Astrocyte (in vitro differentiated cells and primary cell): ENCODE measurements around the gene PDS5A. TPM values are rescaled to one million over a fixed set of nuclear protein-coding genes. Genes with fewer than 3 reads are reported as not detected.

Experiments
- DNase-seq: peaks from one replicate; pipeline ENCODE4 v3.0.0-alpha.2; 2010; ENCODE audit warnings: low read depth
- FAIRE-seq: peaks from 2 replicates; lab custom pipeline; 2011; peaks lifted over from hg19 to GRCh38; lab: Jason Lieb, UNC
- H2AFZ ChIP-seq: 2 replicates; pipeline ENCODE4 v1.6.0; 2012; ENCODE audit warnings: low read depth, low read length, inconsistent platforms
- H3K27ac ChIP-seq: 2 replicates; pipeline ENCODE4 v1.5.1; 2011; ENCODE audit warnings: low read depth, low read length, inconsistent platforms
- H3K27me3 ChIP-seq: 2 replicates; pipeline ENCODE4 v1.6.0; 2011; ENCODE audit warnings: low read length, inconsistent platforms; ENCODE audit not compliant: insufficient read depth
- H3K36me3 ChIP-seq: 2 replicates; pipeline ENCODE4 v1.5.1; 2011; ENCODE audit warnings: low read length, inconsistent platforms; ENCODE audit not compliant: insufficient read depth
- H3K4me1 ChIP-seq: 2 replicates; pipeline ENCODE4 v1.5.1; 2011; ENCODE audit warnings: low read length, inconsistent platforms; ENCODE audit not compliant: insufficient read depth
- H3K4me2 ChIP-seq: 2 replicates; pipeline ENCODE4 v1.6.0; 2012; ENCODE audit warnings: low read length, inconsistent platforms
- H3K4me3 ChIP-seq: 2 replicates; pipeline ENCODE4 v1.5.1; 2011; ENCODE audit warnings: low read depth, mild to moderate bottlenecking, low read length, inconsistent platforms; ENCODE audit not compliant: insufficient read depth
- H3K79me2 ChIP-seq: 2 replicates; pipeline ENCODE4 v1.6.0; 2012; ENCODE audit warnings: mild to moderate bottlenecking, low read length, inconsistent platforms; ENCODE audit not compliant: insufficient read depth
- H3K9ac ChIP-seq: 2 replicates; pipeline ENCODE4 v1.6.0; 2012; ENCODE audit warnings: mild to moderate bottlenecking, low read length, inconsistent platforms
- H3K9me3 ChIP-seq: 2 replicates; pipeline ENCODE4 v1.5.1; 2012; ENCODE audit warnings: low read depth, mild to moderate bottlenecking, low read length, inconsistent platforms; ENCODE audit not compliant: insufficient read depth
- H4K20me1 ChIP-seq: 2 replicates; pipeline ENCODE4 v1.6.0; 2012; ENCODE audit warnings: low read length, inconsistent platforms; ENCODE audit not compliant: insufficient read depth
- H3K27ac Mint-ChIP-seq: one replicate; pipeline ENCODE4 v1.8.0; 2021; ENCODE audit warnings: mild to moderate bottlenecking, mixed read lengths; ENCODE audit not compliant: unreplicated experiment
- H3K27me3 Mint-ChIP-seq: one replicate; pipeline ENCODE4 v1.8.0; 2021; ENCODE audit warnings: low read depth, mixed read lengths; ENCODE audit not compliant: unreplicated experiment
- H3K36me3 Mint-ChIP-seq: one replicate; pipeline ENCODE4 v1.8.0; 2021; ENCODE audit warnings: low read depth, mixed read lengths; ENCODE audit not compliant: unreplicated experiment
- H3K4me1 Mint-ChIP-seq: one replicate; pipeline ENCODE4 v1.8.0; 2021; ENCODE audit warnings: low read depth, mixed read lengths; ENCODE audit not compliant: unreplicated experiment
- H3K4me3 Mint-ChIP-seq: one replicate; pipeline ENCODE4 v1.8.0; 2021; ENCODE audit warnings: mild to moderate bottlenecking, moderate library complexity, mixed read lengths; ENCODE audit not compliant: unreplicated experiment
- H3K9me3 Mint-ChIP-seq: one replicate; pipeline ENCODE4 v1.8.0; 2021; ENCODE audit warnings: mild to moderate bottlenecking, mixed read lengths; ENCODE audit not compliant: unreplicated experiment
- CTCF ChIP-seq: IDR thresholded peaks from 2 replicates; pipeline ENCODE4 v1.5.1; 2011; ENCODE audit warnings: low read depth, mild to moderate bottlenecking, inconsistent platforms, low read length, moderate library complexity; ENCODE audit not compliant: insufficient read depth
- EZH2 ChIP-seq: IDR thresholded peaks from 2 replicates; pipeline ENCODE4 v1.6.1; 2012; ENCODE audit warnings: mild to moderate bottlenecking, low read length, inconsistent platforms; ENCODE audit not compliant: insufficient read depth
- total RNA-seq: library from RNA; stranded (reverse); gene quantifications from 2 replicates; pipeline ENCODE4 v1.2.1, GENCODE V29; 2021

PDS5A gene
- total RNA-seq, 1 donor from 2014 or later = 55.9 TPM

GRCh38 chr4:39970671-39971640, 6.8 kb downstream of the PDS5A start:
- Histone ChIP-seq H3K36me3 (peaks cover 16% of the 10 kb centered on the region), H3K4me3 (no peak overlapping the region), H3K79me2 (peaks cover 98% of the 10 kb centered on the region), H3K9me3 (no peaks in the 10 kb centered on the region), H3K9ac (peak overlapping the region; percentile 35), H3K27me3 (no peaks in the 10 kb centered on the region), H4K20me1 (peaks cover 62% of the 10 kb centered on the region), H2AFZ (no peak overlapping the region), H3K4me1 (peaks cover 19% of the 10 kb centered on the region), H3K27ac (peak overlapping the region; percentile 37), H3K4me2 (peak overlapping the region; percentile 58)
- no peaks in the 10 kb centered on the region for H3K9me3 Mint-ChIP-seq
- peak; percentile 73 for DNase-seq
- H3K27ac Mint-ChIP-seq = peak overlapping the region; percentile 44
- TF ChIP-seq EZH2 (no peak), CTCF (no peak)
- no peak for FAIRE-seq
- no peak overlapping the region for H3K4me3 Mint-ChIP-seq
- H3K4me1 Mint-ChIP-seq = peaks cover 21% of the 10 kb centered on the region
- H3K27me3 Mint-ChIP-seq = no peaks in the 10 kb centered on the region
- peaks cover 14% of the 10 kb centered on the region for H3K36me3 Mint-ChIP-seq

- Histone ChIP-seq H3K9me3 (no peaks in the 10 kb centered on the region), H3K36me3 (peaks cover 4% of the 10 kb centered on the region), H3K4me3 (no peak overlapping the region), H2AFZ (no peak overlapping the region), H4K20me1 (peaks cover 73% of the 10 kb centered on the region), H3K4me2 (no peak overlapping the region), H3K4me1 (no peaks in the 10 kb centered on the region), H3K27me3 (no peaks in the 10 kb centered on the region), H3K9ac (no peak overlapping the region), H3K79me2 (peaks cover 98% of the 10 kb centered on the region), H3K27ac (no peak overlapping the region)
- Mint-ChIP-seq H3K27me3 (no peaks in the 10 kb centered on the region), H3K4me3 (no peak overlapping the region), H3K4me1 (peaks cover 4% of the 10 kb centered on the region), H3K36me3 (peaks cover 8% of the 10 kb centered on the region), H3K9me3 (no peaks in the 10 kb centered on the region), H3K27ac (no peak overlapping the region)
- FAIRE-seq (no peak), DNase-seq (no peak)
- TF ChIP-seq EZH2 (no peak), CTCF (no peak)
These were observed 14.1 kb downstream of the PDS5A start for GRCh38 chr4:39963656-39964055.
